ENCODE data around the gene BTG1.

BTG1 gene

DNA sequence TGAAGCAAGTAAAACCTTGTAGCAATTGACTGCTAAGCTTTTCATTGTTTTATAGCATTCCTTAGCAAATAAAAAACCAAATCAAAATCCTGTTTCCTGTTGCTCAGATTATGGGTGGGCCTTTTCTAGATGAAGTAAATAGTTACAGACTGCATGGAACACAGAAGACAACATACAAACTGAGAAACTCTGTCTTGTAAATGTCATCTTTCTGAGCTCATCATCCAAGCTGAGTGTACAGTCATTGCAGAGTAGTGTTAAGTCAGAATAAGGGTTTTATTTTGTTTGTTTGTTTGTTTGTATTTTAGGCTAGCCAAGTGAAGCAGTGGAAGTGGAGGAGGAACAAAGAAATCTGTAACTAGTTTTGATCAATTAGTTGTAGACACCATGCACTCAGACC is 24.4 kb upstream of the BTG1 start:
- Histone ChIP-seq H3K4me2 (ENCODE audit: low read depth, low read length) (no peak overlapping the region), H2AFZ (ENCODE audit: low read length) (no peak overlapping the region), H3K9me2 (replicated peaks; ENCODE audit: insufficient read depth, low read length) (no peaks in the 10 kb centered on the region), H3K27ac (ENCODE audit: low read length) (no peak overlapping the region), H3K9ac (ENCODE audit: low read length) (no peak overlapping the region), H3K27me3 (replicated peaks; ENCODE audit: insufficient read depth, low read length) (no peaks in the 10 kb centered on the region), H3K79me2 (ENCODE audit: low read length) (no peaks in the 10 kb centered on the region), H3K4me1 (ENCODE audit: low read length) (peaks cover 12% of the 10 kb centered on the region; the same call in 1 of the 2 replicates), H4K20me1 (ENCODE audit: insufficient read depth, low read length) (no peaks in the 10 kb centered on the region), H3F3A (ENCODE audit: insufficient read depth, low read length) (peaks cover 4% of the 10 kb centered on the region), H3K4me3 (ENCODE audit: low read length) (no peak overlapping the region), H3K9me3 (replicated peaks; ENCODE audit: insufficient read depth, low read length) (no peaks in the 10 kb centered on the region), H3K36me3 (replicated peaks; ENCODE audit: insufficient read depth, low read length) (no peaks in the 10 kb centered on the region)
- TF ChIP-seq EZH2phosphoT487 (IDR thresholded peaks at IDR 0.05; ENCODE audit: low read length) (no peak), EZH2 (optimal IDR thresholded peaks at IDR 0.05; ENCODE audit: low read depth, low read length) (no peak), CTCF (IDR thresholded peaks at IDR 0.05; ENCODE audit: low read length) (no peak)
- no peak for DNase-seq

- Histone ChIP-seq H3K9me2 (replicated peaks; ENCODE audit: insufficient read depth, low read length) (no peaks in the 10 kb centered on the region), H3F3A (ENCODE audit: insufficient read depth, low read length) (no peaks in the 10 kb centered on the region; the same call in 1 of the 2 replicates), H3K4me2 (ENCODE audit: low read depth, low read length) (no peak overlapping the region), H3K27ac (ENCODE audit: low read length) (no peak overlapping the region), H3K4me3 (ENCODE audit: low read length) (no peak overlapping the region), H3K9ac (ENCODE audit: low read length) (no peak overlapping the region), H3K79me2 (ENCODE audit: low read length) (no peaks in the 10 kb centered on the region), H3K27me3 (replicated peaks; ENCODE audit: insufficient read depth, low read length) (no peaks in the 10 kb centered on the region), H3K36me3 (replicated peaks; ENCODE audit: insufficient read depth, low read length) (no peaks in the 10 kb centered on the region), H3K4me1 (ENCODE audit: low read length) (0 out of 2 replicates have a peak, but pooled peaks cover 8% of the 10 kb centered on the region), H3K9me3 (replicated peaks; ENCODE audit: insufficient read depth, low read length) (no peaks in the 10 kb centered on the region), H2AFZ (ENCODE audit: low read length) (no peak overlapping the region), H4K20me1 (ENCODE audit: insufficient read depth, low read length) (no peaks in the 10 kb centered on the region)
- DNase-seq, result no peak
- no peak for TF ChIP-seq EZH2phosphoT487 (IDR thresholded peaks at IDR 0.05; ENCODE audit: low read length)
Measured at GRCh38 chr12:92167075-92167474, 21.4 kb upstream of the BTG1 start.

GRCh38 chr12:92164712-92165111 is 19.1 kb upstream of the BTG1 start:
- no peaks in the 10 kb centered on the region for H4K20me1 ChIP-seq (ENCODE audit: insufficient read depth, low read length)
- DNase-seq, result no peak
- H2AFZ ChIP-seq (ENCODE audit: low read length), result no peak overlapping the region
- no peaks in the 10 kb centered on the region for H3F3A ChIP-seq (ENCODE audit: insufficient read depth, low read length)
- H3K27me3 ChIP-seq (replicated peaks; ENCODE audit: insufficient read depth, low read length), result no peaks in the 10 kb centered on the region
- H3K4me1 ChIP-seq (ENCODE audit: low read length), result no peaks in the 10 kb centered on the region
- H3K4me3 ChIP-seq (ENCODE audit: low read length), result no peak overlapping the region
- no peaks in the 10 kb centered on the region for H3K36me3 ChIP-seq (replicated peaks; ENCODE audit: insufficient read depth, low read length)
- no peaks in the 10 kb centered on the region for H3K9me3 ChIP-seq (replicated peaks; ENCODE audit: insufficient read depth, low read length)
- no peak overlapping the region for H3K27ac ChIP-seq (ENCODE audit: low read length)
- H3K9me2 ChIP-seq (replicated peaks; ENCODE audit: insufficient read depth, low read length), result no peaks in the 10 kb centered on the region
- no peak overlapping the region for H3K4me2 ChIP-seq (ENCODE audit: low read depth, low read length)
- H3K79me2 ChIP-seq (ENCODE audit: low read length), result no peaks in the 10 kb centered on the region
- TF ChIP-seq CTCF (IDR thresholded peaks at IDR 0.05; ENCODE audit: low read length), result no peak
- TF ChIP-seq EZH2 (optimal IDR thresholded peaks at IDR 0.05; ENCODE audit: low read depth, low read length), result no peak
- TF ChIP-seq EZH2phosphoT487 (IDR thresholded peaks at IDR 0.05; ENCODE audit: low read length), result no peak
- H3K9ac ChIP-seq (ENCODE audit: low read length), result no peak overlapping the region

GRCh38 chr12:92162079-92162478 is 16.4 kb upstream of the BTG1 start:
- Histone ChIP-seq H3K9me2 (replicated peaks; ENCODE audit: insufficient read depth, low read length) (no peaks in the 10 kb centered on the region), H3K4me2 (ENCODE audit: low read depth, low read length) (no peak overlapping the region), H3K9ac (ENCODE audit: low read length) (no peak overlapping the region), H3K79me2 (ENCODE audit: low read length) (no peaks in the 10 kb centered on the region), H3K36me3 (replicated peaks; ENCODE audit: insufficient read depth, low read length) (no peaks in the 10 kb centered on the region), H2AFZ (ENCODE audit: low read length) (no peak overlapping the region), H3K27me3 (replicated peaks; ENCODE audit: insufficient read depth, low read length) (no peaks in the 10 kb centered on the region), H3K4me1 (ENCODE audit: low read length) (no peaks in the 10 kb centered on the region), H3F3A (ENCODE audit: insufficient read depth, low read length) (no peaks in the 10 kb centered on the region), H3K4me3 (ENCODE audit: low read length) (no peak overlapping the region), H3K27ac (ENCODE audit: low read length) (no peak overlapping the region), H3K9me3 (replicated peaks; ENCODE audit: insufficient read depth, low read length) (no peaks in the 10 kb centered on the region), H4K20me1 (ENCODE audit: insufficient read depth, low read length) (no peaks in the 10 kb centered on the region)
- TF ChIP-seq EZH2phosphoT487 (IDR thresholded peaks at IDR 0.05; ENCODE audit: low read length) (no peak), CTCF (IDR thresholded peaks at IDR 0.05; ENCODE audit: low read length) (no peak), EZH2 (optimal IDR thresholded peaks at IDR 0.05; ENCODE audit: low read depth, low read length) (no peak)
- no peak for DNase-seq
